Trophoblast cell (in vitro differentiated cells and primary cell): Measurements from ENCODE around the gene RBMS1.
A peak's percentile ranks its signal among the peaks of the same experiment; 100 is the strongest.

Experiments
- DNase-seq, 2 donors: peaks; one replicate each; pipeline ENCODE4 v3.0.0-alpha.2; 2016
- H2AFZ ChIP-seq: 2 replicates; pipeline ENCODE4 v1.6.1; 2013; ENCODE audit warnings: low read length, moderate library complexity, mild to moderate bottlenecking; ENCODE audit not compliant: insufficient read depth, poor library complexity
- H2AK5ac ChIP-seq: 2 replicates; pipeline ENCODE4 v1.6.1; 2013; ENCODE audit warnings: mild to moderate bottlenecking, low read length
- H2BK120ac ChIP-seq: 2 replicates; pipeline ENCODE4 v1.6.1; 2013; ENCODE audit warnings: low read length, mild to moderate bottlenecking, moderate library complexity; ENCODE audit not compliant: insufficient read depth, poor library complexity
- H2BK12ac ChIP-seq: 2 replicates; pipeline ENCODE4 v1.6.1; 2013; ENCODE audit warnings: mild to moderate bottlenecking, low read length, moderate library complexity
- H2BK5ac ChIP-seq: 2 replicates; pipeline ENCODE4 v1.6.1; 2013; ENCODE audit warnings: low read length, low read depth, moderate library complexity, mild to moderate bottlenecking; ENCODE audit not compliant: poor library complexity
- H3K14ac ChIP-seq: 2 replicates; pipeline ENCODE4 v1.6.1; 2013; ENCODE audit warnings: mild to moderate bottlenecking, low read length
- H3K18ac ChIP-seq: 2 replicates; pipeline ENCODE4 v1.6.1; 2013; ENCODE audit warnings: mild to moderate bottlenecking, low read length
- H3K23ac ChIP-seq: 2 replicates; pipeline ENCODE4 v1.6.1; 2013; ENCODE audit warnings: low read length
- H3K27ac ChIP-seq: 2 replicates; pipeline ENCODE4 v1.5.1; 2013; ENCODE audit warnings: low read depth, mild to moderate bottlenecking, inconsistent platforms, low read length, moderate library complexity
- H3K27me3 ChIP-seq: 2 replicates; pipeline ENCODE4 v1.6.1; 2013; ENCODE audit warnings: inconsistent platforms, mild to moderate bottlenecking, low read length, moderate library complexity; ENCODE audit not compliant: insufficient read depth
- H3K36me3 ChIP-seq, 2 experiments: 1 replicate in 1 of 2; 2 replicates in 1 of 2; pipeline ENCODE4 v1.6.1; 2013; ENCODE audit warnings: low read length in 2 of 2, mild to moderate bottlenecking in 2 of 2, moderate library complexity in 1 of 2; ENCODE audit not compliant: insufficient read depth in 2 of 2, control insufficient read depth in 1 of 2
- H3K4ac ChIP-seq: 2 replicates; pipeline ENCODE4 v1.6.1; 2013; ENCODE audit warnings: low read depth, mild to moderate bottlenecking, low read length, moderate library complexity
- H3K4me1 ChIP-seq, 2 experiments: 1 replicate in 1 of 2; 2 replicates in 1 of 2; pipeline ENCODE4 v1.6.1; 2013; ENCODE audit warnings: low read length in 2 of 2, mild to moderate bottlenecking in 2 of 2, moderate library complexity in 1 of 2; ENCODE audit not compliant: insufficient read depth in 2 of 2, control insufficient read depth in 1 of 2
- H3K4me2 ChIP-seq: 2 replicates; pipeline ENCODE4 v1.6.1; 2013; ENCODE audit warnings: inconsistent platforms, mild to moderate bottlenecking, low read length, moderate library complexity
- H3K4me3 ChIP-seq: 2 replicates; pipeline ENCODE4 v1.5.1; 2013; ENCODE audit warnings: mild to moderate bottlenecking, low read depth, low read length, inconsistent platforms
- H3K79me1 ChIP-seq: one replicate; pipeline ENCODE4 v1.6.1; 2013; ENCODE audit warnings: low read length
- H3K79me2 ChIP-seq: 2 replicates; pipeline ENCODE4 v1.6.1; 2013; ENCODE audit warnings: low read length, mild to moderate bottlenecking; ENCODE audit not compliant: control insufficient read depth, insufficient read depth, poor library complexity
- H3K9ac ChIP-seq: 2 replicates; pipeline ENCODE4 v1.6.1; 2013; ENCODE audit warnings: mild to moderate bottlenecking, low read length
- H3K9me3 ChIP-seq: 2 replicates; pipeline ENCODE4 v1.6.1; 2013; ENCODE audit warnings: low read depth, mild to moderate bottlenecking, control low read depth, inconsistent platforms, low read length; ENCODE audit not compliant: insufficient read depth
- H4K12ac ChIP-seq: 2 replicates; pipeline ENCODE4 v1.6.1; 2013; ENCODE audit warnings: low read depth, mild to moderate bottlenecking, low read length, moderate library complexity
- H4K8ac ChIP-seq: 2 replicates; pipeline ENCODE4 v1.6.1; 2013; ENCODE audit warnings: low read depth, mild to moderate bottlenecking, low read length, moderate library complexity
- H4K91ac ChIP-seq: one replicate; pipeline ENCODE4 v1.6.1; 2013; ENCODE audit warnings: low read depth, mild to moderate bottlenecking, low read length, moderate library complexity
- WGBS: extraction: QIAGEN DNeasy Blood & Tissue Kit; methylation state at CpG from one replicate; pipeline ENCODE4 v1.1.7; 2013; ENCODE audit warnings: missing lambda C conversion rate; ENCODE audit not compliant: insufficient read length, insufficient coverage; ENCODE audit errors: extremely low coverage; 5-methylcytosine and 5-hydroxymethylcytosine counted together

The RBMS1 gene

GRCh38 chr2:160245614-160246155, 247.9 kb downstream of the RBMS1 start:
- Histone ChIP-seq H2AFZ (no peak overlapping the region), H3K79me2 (peaks cover 9% of the 10 kb centered on the region), H3K4me2 (no peak overlapping the region), H2AK5ac (peak overlapping the region; percentile 97), H3K23ac (no peak overlapping the region), H3K18ac (peak overlapping the region; percentile 86), H4K12ac (no peak overlapping the region), H3K14ac (peak overlapping the region; percentile 80), H3K9me3 (no peaks in the 10 kb centered on the region), H3K4me3 (no peak overlapping the region), H3K79me1 (peaks cover 62% of the 10 kb centered on the region), H3K27ac (peak overlapping the region; percentile 16), H3K36me3 (no peaks in the 10 kb centered on the region), H2BK120ac (peak overlapping the region; percentile 94), H3K27me3 (no peaks in the 10 kb centered on the region), H3K9ac (no peak overlapping the region), H3K4ac (peak overlapping the region; percentile 64), H3K4me1 (peaks cover 24 to 32% of the 10 kb centered on the region in 2 experiments), H4K91ac (peak overlapping the region; percentile 99), H4K8ac (peak overlapping the region; percentile 73), H2BK5ac (peak overlapping the region; percentile 87), H2BK12ac (peak overlapping the region; percentile 99)
- DNase-seq: no peak
- no CpG with 5 or more reads among the region's 5 CpGs for WGBS

GRCh38 chr2:160242893-160243564, 250.6 kb downstream of the RBMS1 start:
- Histone ChIP-seq H3K4me1 (peaks cover 32 to 36% of the 10 kb centered on the region in 2 experiments), H4K8ac (no peak overlapping the region), H3K79me1 (peaks cover 66% of the 10 kb centered on the region), H4K91ac (peak overlapping the region; percentile 79), H2BK120ac (peak overlapping the region; percentile 89), H3K27ac (peak overlapping the region; percentile 95), H4K12ac (no peak overlapping the region), H3K14ac (peak overlapping the region; percentile 76), H2AK5ac (no peak overlapping the region), H3K9ac (no peak overlapping the region), H3K18ac (no peak overlapping the region), H3K79me2 (peaks cover 9% of the 10 kb centered on the region), H2AFZ (no peak overlapping the region), H3K36me3 (no peaks in the 10 kb centered on the region), H2BK12ac (no peak overlapping the region), H3K4me2 (no peak overlapping the region), H3K27me3 (no peaks in the 10 kb centered on the region), H3K4ac (no peak overlapping the region), H2BK5ac (peak overlapping the region; percentile 95), H3K4me3 (no peak overlapping the region), H3K9me3 (no peaks in the 10 kb centered on the region), H3K23ac (no peak overlapping the region)
- DNase-seq: no peak
- no CpG with 5 or more reads among the region's 3 CpGs for WGBS

DNA sequence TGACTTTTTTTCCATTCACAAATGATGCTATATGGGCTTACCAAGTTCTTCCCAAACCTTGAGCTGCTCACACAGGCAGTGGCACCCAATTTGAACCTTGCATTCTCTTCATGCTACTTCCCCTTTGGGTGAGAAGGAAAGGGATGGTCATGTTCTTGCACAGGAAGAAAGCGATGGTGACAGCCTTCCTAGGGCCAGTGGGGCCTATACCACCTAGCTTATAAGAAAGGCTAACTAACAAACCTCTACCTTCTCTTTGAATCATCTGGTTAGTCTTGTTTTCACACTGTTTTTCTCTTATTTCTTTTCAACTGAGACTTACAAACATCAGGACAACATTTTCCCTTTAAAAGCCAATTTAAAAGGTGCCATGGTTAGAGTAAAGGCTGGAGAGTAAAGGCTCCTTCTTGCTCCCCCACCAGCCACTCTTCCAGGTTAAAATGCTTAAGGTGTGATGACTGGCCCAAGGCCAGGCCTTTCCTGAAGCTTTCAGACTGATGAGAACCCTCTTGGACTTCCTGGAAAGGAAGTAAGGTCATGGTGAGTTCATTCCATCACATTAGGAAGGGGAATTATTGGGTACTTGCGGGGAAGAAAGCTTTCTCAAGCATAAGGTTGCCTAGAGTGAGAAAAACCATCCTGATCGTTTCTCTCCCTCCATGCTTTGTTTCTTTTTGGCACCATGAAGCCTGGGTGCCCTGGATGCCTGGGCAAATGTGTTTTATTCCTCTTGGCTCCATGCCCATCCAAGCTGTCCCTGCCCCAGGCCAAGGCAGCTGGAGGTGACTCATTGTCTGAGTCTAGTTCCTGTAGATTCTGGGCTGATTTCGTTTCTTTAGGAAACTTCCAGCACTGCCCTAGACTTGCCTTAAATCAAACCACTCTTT, 252.1 kb downstream of the RBMS1 start:
- DNase-seq: peak; percentile 78
- Histone ChIP-seq H4K91ac (peak overlapping the region; percentile 90), H3K9me3 (no peaks in the 10 kb centered on the region), H3K4me1 (peaks cover 28 to 37% of the 10 kb centered on the region in 2 experiments), H3K27ac (peak overlapping the region; percentile 95), H3K23ac (no peak overlapping the region), H3K18ac (peak overlapping the region; percentile 25), H3K4me2 (no peak overlapping the region), H3K4ac (peak overlapping the region; percentile 68), H2AK5ac (peak overlapping the region; percentile 89), H2BK12ac (peak overlapping the region; percentile 93), H3K27me3 (no peaks in the 10 kb centered on the region), H3K14ac (peak overlapping the region; percentile 62), H2AFZ (no peak overlapping the region), H3K4me3 (no peak overlapping the region), H3K9ac (no peak overlapping the region), H4K8ac (peak overlapping the region; percentile 38), H3K79me2 (peaks cover 9% of the 10 kb centered on the region), H2BK120ac (peak overlapping the region; percentile 85), H3K36me3 (no peaks in the 10 kb centered on the region), H3K79me1 (peaks cover 65% of the 10 kb centered on the region), H2BK5ac (peak overlapping the region; percentile 96), H4K12ac (no peak overlapping the region)
- no CpG with 5 or more reads among the region's 4 CpGs for WGBS

DNA sequence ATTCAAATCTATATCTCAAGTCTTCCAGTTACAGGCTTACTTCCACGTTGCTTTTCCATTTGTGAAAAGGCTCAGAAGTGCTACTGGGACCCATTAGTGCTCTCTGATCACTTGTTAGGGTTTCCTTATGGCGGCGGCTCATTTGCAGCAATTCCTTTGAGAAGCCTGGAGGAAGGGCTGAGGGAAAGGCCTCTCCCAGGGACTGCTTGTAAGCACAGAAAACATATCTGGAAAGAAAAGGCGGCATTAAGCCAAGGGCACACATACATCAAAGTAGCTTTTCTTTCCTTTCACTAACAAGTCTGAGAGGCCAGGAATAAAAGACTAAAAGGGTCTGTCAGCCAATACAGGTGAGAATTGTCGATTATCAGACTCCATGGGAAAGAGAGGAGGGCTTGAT, 254.2 kb downstream of the RBMS1 start:
- Histone ChIP-seq H3K79me1 (peaks cover 49% of the 10 kb centered on the region), H4K12ac (no peak overlapping the region), H3K14ac (peak overlapping the region; percentile 38), H2BK12ac (peak overlapping the region; percentile 96), H3K18ac (peak overlapping the region; percentile 63), H3K9me3 (no peaks in the 10 kb centered on the region), H3K27ac (peak overlapping the region; percentile 7), H3K4me2 (no peak overlapping the region), H2BK120ac (peak overlapping the region; percentile 93), H3K4ac (peak overlapping the region; percentile 1), H2BK5ac (peak overlapping the region; percentile 81), H2AK5ac (peak overlapping the region; percentile 77), H2AFZ (no peak overlapping the region), H3K4me3 (no peak overlapping the region), H3K27me3 (no peaks in the 10 kb centered on the region), H4K8ac (no peak overlapping the region), H3K79me2 (peaks cover 8% of the 10 kb centered on the region), H3K23ac (no peak overlapping the region), H3K9ac (no peak overlapping the region), H3K36me3 (no peaks in the 10 kb centered on the region), H4K91ac (peak overlapping the region; percentile 96), H3K4me1 (peaks cover 20 to 25% of the 10 kb centered on the region in 2 experiments)
- DNase-seq: no peak
- WGBS: no CpG with 5 or more reads among the region's 5 CpGs
